ENCODE measurements around the gene CRLF2.
"Not testable (repeated sequence)": the region's sequence is repeated elsewhere in the genome, so short reads cannot be mapped to it uniquely, and the experiment has no call there.

The CRLF2 gene

DNA sequence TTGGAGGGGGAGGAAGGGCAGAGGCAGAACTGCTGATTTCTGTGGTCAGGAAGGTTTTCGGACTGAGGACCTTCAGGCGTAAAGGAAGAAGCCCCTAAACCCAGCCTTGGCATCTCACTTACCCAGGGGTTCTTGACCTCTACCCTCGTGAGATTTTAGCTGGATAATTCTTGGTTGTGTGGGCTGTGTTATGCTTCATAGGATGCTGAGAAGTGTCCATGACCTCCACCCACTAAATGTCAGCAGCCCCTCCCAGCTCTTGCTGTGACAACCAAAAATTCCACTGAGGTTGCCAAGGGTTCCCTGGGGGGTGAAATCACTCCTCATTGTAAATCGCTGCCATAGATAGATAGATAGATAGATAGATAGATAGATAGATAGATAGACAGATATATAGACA is 5.8 kb upstream of the CRLF2 start:
- FAIRE-seq = no peak
- no peak for DNase-seq (ENCODE audit: extremely low spot score, insufficient read length, low read depth)

GRCh38 chrX:1215123-1215823 is 2.8 kb upstream of the CRLF2 start:
- DNase-seq (ENCODE audit: extremely low spot score, insufficient read length, low read depth) = no peak
- FAIRE-seq = peak; percentile 12

DNA sequence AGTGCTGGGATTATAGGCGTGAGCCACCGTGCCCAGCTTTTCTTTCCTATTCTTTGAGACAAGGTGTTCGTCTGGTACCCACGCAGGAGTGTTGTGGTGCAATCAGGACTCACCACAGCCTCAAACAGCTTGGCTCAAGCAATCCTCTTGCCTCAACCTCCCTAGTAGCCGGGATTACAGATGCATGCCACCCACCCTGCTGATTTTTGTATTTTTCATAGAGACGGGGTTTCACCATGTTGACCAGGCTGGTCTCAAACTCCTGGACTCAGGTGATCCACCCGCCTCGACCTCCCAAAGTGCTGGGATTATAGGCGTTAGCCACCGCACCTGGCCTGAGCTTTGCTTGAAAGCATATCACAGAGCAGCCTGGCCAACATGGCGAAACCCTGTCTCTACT is 1.5 kb upstream of the CRLF2 start:
- DNase-seq (ENCODE audit: extremely low spot score, insufficient read length, low read depth) (no peak), FAIRE-seq (no peak)

DNA sequence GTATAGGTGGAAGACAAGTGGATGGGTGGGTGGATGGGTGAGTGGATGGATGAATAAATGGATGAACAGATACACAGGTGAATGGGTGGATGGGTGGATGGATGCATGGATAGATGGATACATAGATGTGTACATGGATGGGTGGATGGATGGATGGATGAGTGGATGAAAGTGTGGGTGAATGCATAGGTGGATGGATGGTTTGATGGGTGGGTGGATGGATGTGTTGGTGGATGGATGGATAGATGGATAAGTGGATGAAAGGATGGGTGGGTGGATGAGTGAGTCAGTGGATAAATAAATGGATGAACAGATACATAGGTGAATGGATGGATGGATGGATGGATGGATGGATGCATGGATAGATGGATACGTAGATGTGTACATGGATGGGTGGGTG is 1.6 kb downstream of the CRLF2 start:
- no peak for FAIRE-seq
- no peak for DNase-seq (ENCODE audit: extremely low spot score, insufficient read length, low read depth)

- DNase-seq (ENCODE audit: extremely low spot score, insufficient read length, low read depth) (no peak), FAIRE-seq (no peak)
Measured at GRCh38 chrX:1207496-1208025, 4.9 kb downstream of the CRLF2 start.

DNA sequence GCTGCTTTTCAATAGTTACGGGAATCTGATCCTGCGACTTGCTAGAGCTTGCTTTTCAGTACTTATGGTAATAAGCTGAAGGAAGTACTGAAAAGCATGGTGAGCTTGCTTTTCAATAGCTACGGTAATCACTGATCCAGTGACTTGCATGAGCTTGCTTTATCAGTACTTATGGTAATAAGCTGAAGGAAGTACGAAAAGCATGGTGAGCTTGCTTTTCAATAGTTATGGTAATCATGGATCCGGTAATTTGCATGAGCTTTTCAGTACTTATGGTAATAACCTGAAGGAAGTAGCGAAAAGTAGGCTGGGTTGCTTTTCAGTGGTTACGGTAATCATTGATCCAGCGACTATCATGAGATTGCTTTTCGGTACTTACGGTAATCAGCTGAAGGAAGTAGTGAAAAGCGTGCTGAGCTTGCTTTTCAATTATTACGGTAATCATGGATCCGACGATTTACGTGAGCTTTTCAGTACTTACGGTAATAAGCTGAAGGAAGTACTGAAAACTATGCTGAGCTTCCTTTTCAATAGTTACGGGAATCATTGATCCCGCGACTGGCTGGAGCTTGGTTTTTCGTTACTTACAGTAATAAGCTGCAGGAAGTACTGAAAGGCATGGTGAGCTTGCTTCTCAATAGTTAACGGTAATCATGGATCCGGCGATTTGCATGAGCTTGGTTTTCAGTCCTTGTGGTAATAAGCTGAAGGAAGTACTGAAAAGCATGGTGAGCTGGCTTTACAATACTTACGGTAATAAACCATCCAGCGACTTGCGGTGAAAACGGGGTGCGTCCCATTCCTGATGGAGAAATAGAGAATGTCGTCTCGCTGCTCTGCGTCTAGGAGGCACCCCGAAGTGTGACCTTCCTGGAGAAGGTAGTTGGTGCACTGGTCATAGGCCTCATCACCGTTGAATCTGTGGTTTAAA is 6.5 kb downstream of the CRLF2 start:
- DNase-seq (ENCODE audit: extremely low spot score, insufficient read length, low read depth) (no peak), FAIRE-seq (peak; percentile 87)

DNA sequence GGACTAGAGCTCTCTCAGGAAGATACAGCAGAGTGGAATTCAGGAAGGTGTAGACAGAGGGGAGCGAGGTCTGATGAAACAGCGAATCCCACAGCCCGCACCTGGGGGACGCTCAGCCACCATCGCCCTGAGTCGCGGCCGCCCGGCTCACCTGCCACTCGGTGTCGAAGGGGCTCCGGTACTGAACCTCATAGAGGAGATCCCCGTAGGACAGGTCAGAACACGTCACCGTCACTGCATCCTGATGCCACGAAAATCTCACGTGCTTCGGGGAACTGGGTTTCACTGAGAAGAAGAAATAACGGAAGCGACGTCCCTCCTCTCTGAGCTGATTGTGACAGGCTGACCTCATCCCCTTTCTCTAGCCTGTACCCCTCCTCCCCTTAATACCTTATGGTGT is 10.2 kb downstream of the CRLF2 start:
- FAIRE-seq = no peak

GRCh38 chrX:1196436-1196835 is 16.0 kb downstream of the CRLF2 start:
- DNase-seq (ENCODE audit: extremely low spot score, insufficient read length, low read depth) (no peak), FAIRE-seq (no peak)

More for the DNA sequence above, 10.2 kb downstream of the CRLF2 start:
- no peak for DNase-seq (ENCODE audit: extremely low spot score, insufficient read length, low read depth)

- not testable (repeated sequence) for FAIRE-seq; DNase-seq (ENCODE audit: extremely low spot score, insufficient read length, low read depth)
Measured at GRCh38 chrX:1192196-1192595, 20.3 kb downstream of the CRLF2 start.

DNA sequence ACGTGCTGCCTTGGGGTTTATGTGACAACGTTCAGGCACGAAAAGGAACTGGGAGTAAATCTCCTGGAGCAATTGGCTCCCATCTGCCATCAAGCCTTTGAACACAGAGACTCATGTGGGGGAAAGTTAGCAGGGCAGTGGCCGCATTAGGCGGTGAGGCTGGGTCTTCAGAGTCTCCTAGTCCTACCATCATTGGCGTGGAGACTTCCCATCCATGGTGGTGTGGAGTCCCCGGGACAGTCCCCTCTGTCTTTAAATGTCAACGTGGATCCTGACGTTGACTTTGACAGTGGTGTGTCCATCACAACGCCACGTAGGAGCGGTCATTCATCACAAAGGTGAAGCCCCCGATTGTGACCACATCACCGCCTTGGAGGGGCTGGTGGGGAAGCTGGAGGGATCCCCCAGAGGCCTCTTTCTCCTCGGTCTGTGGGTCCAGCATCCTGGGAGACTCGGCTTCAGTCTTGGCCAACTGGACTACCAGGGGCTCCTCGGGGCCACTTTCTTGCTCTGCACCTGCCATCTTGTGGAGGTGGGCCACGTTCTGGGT is 21.8 kb downstream of the CRLF2 start:
- FAIRE-seq (no peak), DNase-seq (ENCODE audit: extremely low spot score, insufficient read length, low read depth) (no peak)

- no peak for FAIRE-seq
- no peak for DNase-seq (ENCODE audit: extremely low spot score, insufficient read length, low read depth)
Measured at GRCh38 chrX:1185561-1185960, 26.9 kb downstream of the CRLF2 start.

- DNase-seq (ENCODE audit: extremely low spot score, insufficient read length, low read depth) = no peak
- FAIRE-seq = no peak
Measured at GRCh38 chrX:1182211-1182610, 30.2 kb downstream of the CRLF2 start.

GRCh38 chrX:1181661-1182060 is 30.8 kb downstream of the CRLF2 start:
- FAIRE-seq; DNase-seq (ENCODE audit: extremely low spot score, insufficient read length, low read depth): not testable (repeated sequence)

DNA sequence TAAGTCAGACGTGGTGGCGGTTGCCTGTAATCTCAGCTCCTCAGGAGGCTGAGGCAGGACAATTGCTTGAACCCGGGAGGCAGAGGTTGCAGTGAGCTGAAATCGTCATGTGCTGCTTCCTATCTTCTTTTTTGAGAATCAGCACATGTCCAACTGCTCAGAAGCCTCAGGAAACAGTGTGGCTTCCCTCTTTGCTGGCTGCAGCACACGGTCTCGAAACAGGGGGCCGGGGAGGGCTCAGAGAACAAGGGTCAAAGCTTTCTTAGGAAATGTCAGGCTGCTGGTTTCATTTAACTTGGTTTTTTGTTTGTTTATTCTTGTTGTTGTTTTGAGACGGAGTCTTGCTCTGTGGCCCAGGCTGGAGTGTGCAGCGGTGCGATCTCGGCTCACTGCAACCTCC is 31.3 kb downstream of the CRLF2 start:
- no peak for FAIRE-seq
- no peak for DNase-seq (ENCODE audit: extremely low spot score, insufficient read length, low read depth)

DNA sequence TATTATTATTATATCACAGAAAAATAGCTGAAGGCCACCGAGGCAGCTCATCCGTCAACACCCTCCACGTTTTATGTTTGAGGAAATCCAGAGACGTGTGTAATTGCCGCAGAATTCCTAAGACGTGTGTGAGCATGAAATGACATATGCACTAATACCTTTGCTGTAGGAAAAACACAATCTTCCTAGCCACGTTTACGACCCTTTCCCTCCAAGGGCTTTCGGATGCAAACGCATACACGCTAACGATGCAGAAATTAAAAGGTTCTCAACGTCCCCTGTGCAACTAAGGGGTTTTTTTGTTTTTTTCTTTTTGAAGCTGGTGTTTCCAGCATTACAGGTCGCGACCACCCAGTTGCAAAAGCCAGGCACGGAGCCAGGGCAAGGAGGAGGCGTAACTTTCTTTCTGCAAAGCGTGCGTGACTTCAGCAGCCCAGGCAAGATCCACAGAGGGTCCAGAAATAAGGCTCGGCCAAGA is 33.8 kb downstream of the CRLF2 start:
- no peak for DNase-seq (ENCODE audit: extremely low spot score, insufficient read length, low read depth)
- FAIRE-seq = no peak

GRCh38 chrX:1176531-1177320 is 35.7 kb downstream of the CRLF2 start:
- FAIRE-seq; DNase-seq (ENCODE audit: extremely low spot score, insufficient read length, low read depth): not testable (repeated sequence)

DNA sequence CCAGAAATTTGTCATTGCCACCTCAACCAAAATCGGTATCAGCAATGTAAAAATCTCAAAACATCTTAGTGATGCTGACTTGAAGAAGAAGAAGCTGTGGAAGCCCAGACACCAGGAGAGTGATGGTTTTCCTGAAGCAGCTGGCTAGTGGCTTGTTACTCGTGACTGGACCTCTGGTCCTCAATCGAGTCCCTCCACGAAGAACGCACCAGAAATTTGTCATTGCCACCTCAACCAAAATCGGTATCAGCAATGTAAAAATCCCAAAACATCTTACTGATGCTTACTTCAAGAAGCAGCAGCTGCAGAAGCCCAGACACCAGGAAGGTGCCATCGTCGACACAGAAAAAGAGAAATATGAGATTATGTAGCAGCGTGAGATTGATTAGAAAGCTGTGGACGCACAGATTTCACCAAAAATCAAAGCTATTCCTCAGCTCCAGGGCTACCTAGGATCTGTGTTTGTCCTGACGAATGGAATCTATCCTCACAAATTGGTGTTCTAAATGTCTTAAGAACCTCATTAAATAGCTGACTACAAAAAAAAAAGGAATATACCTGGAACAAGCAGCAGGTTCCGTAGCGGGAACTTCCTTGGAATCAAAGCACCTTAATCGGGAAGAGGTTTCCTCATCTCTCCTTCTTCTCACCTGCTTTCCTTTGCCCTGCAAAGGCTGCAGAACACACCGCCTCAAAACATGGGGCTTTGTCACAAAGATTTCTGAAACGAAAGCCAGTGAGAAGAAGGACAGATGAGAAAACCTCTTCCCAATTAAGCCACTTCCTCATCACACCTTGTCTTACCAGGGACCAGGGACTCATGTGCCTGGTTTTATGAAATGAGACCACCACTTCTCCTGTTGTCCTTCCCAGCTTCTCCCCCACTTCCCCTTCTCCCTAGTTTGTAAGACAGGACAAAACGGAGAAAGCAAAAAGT is 37.6 kb downstream of the CRLF2 start:
- FAIRE-seq; DNase-seq (ENCODE audit: extremely low spot score, insufficient read length, low read depth): not testable (repeated sequence)

DNA sequence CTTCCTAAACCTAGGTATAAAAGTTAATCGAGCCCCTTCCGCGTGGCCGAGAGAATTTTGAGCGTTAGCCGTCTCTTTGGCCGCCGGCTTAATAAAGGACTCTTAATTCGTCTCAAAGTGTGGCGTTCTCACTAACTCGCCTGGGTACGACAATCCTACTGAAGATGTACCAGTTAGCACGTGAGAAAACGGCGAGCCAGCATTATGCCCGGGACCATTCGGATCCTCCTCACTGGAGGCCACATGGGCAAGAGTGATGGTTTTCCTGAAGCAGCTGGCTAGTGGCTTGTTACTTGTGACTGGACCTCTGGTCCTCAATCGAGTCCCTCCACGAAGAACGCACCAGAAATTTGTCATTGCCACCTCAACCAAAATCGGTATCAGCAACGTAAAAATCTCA is 39.0 kb downstream of the CRLF2 start:
- not testable (repeated sequence) for FAIRE-seq; DNase-seq (ENCODE audit: extremely low spot score, insufficient read length, low read depth)

- FAIRE-seq = no peak
- DNase-seq (ENCODE audit: extremely low spot score, insufficient read length, low read depth) = no peak
Measured at GRCh38 chrX:1172496-1172895, 40.0 kb downstream of the CRLF2 start.

Data from GM18507 (cell line).